Loucy (cell line): Measurements from ENCODE around the gene PDLIM3.

Experiments used
- CTCF ChIP-seq: fragments of 200-600 bp; sonication (generic); conservative IDR thresholded peaks from 2 replicates; pipeline ENCODE4 v1.5.1; 2014; ENCODE audit warnings: mild to moderate bottlenecking, antibody characterized with exemption, low read length
- EZH2phosphoT487 ChIP-seq: fragments of 200-600 bp; IDR thresholded peaks from 2 replicates; pipeline ENCODE4 v1.6.1; 2018; ENCODE audit warnings: antibody characterized with exemption, mild to moderate bottlenecking, moderate library complexity, borderline replicate concordance

DNA sequence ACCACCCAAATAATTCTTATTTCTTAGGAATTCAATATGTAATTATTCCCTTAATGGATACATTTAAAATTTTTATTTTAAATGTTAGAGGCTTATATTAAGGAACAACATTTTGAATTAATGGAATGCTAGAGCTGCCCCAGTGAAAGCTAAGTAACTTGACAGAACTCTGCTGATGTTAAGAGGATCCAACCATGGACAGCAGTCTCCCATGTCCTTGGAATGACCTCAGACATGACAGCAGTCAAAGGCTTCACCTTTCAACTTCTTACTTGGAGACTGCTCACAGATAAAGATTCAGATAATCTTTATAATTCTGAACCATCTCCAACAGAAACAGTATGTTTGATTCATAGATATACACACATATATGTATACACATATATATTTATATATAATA is 17.2 kb downstream of the PDLIM3 start:
- TF ChIP-seq CTCF (no peak), EZH2phosphoT487 (no peak)
